Measurements from ENCODE around the gene COPG1. TPM values are rescaled to one million over a fixed set of nuclear protein-coding genes. Genes with fewer than 3 reads are reported as not detected.

Gene COPG1
- total RNA-seq (100 to 1,000 TPM in 5 of 7 donors, 10 to 100 TPM in 2; 90.8 to 134 (median 116) TPM), polyA plus RNA-seq (10 to 100 TPM; 47.8 to 52.3 (median 49.8) TPM)
- long read RNA-seq, donor 1, partial matches to known transcripts = 0 of 11 reads
- long read RNA-seq, donor 1, other reads (novel, unspliced or antisense) = 5 of 11 reads
- long read RNA-seq, donor 2, partial matches to known transcripts = 40 of 43 reads
- long read RNA-seq, donor 2, other reads (novel, unspliced or antisense) = 0 of 43 reads

DNA sequence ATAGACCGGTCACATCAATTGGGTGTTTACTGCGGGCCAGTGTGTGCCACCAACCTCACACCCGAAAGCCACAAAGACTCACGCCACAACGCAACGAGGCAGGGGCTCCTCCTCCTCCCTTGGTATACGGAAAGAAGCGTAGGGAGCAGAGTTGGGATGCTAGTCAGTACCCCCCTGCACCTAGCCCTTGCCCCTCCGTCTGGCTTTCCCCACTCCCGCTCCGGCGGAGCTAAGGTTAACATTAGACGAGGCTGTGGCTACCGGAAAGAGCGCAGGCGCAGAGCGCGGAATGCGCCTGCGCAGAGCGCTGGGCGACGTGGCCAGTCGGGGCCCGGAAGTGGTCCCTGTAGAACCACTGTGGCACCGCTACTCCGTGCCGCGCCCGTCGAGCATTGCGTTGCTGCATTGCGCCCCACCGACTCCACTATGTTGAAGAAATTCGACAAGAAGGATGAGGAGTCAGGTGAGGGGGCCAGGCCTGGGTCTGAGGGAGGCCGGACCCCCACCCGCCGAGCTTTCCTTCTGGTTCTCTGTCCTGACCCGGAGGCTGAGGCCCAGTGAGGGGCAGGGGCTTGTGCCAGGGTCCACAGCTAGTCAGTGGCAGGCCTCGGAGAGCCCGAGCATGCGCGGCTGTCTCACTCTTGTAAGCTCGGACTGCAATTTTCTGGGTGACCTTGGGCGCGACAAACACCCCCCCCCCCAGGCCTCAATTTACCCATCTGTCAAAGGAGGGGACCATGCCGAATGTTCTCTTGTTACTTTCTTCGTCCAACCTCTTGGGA, at the start of gene COPG1:
Gene COPG1 (plus strand): TSS at position 323 of the 782 bp plus-strand sequence. CDS start 104 bp downstream, at position 427.
- TF ChIP-seq CTCF (IDR thresholded peaks at IDR 0.05 in 8 of 11, conservative IDR thresholded peaks at IDR 0.05 in 3 of 11) (peak in 2 of 11 experiments; percentile 9 to 27), POLR2AphosphoS5 (IDR thresholded peaks at IDR 0.05) (peak; percentile 99), POLR2A (IDR thresholded peaks at IDR 0.05) (peak; percentile 10 to 90 (median 71))
- Histone ChIP-seq H3K36me3 (peaks cover 2 to 38% (median 31%) of the 10 kb centered on the region in 6 donors), H3K4me3 (peak within 1 kb of the TSS; percentile 81 to 98 (median 90)), H3K4me1 (peaks cover 10 to 76% (median 51%) of the 10 kb centered on the region in 6 donors), H3K27ac (peak within 1 kb of the TSS; percentile 84 to 94 (median 89)), H3K9me3 (no peaks in the 10 kb centered on the region), H3K27me3 (replicated peaks in 1 of 7) (no peaks in the 10 kb centered on the region)
- whole genome bisulfite sequencing, 5 donors = 0 to 1% (median 1%) methylated on average over 10 to 48 of the region's 48 CpGs
- intact Hi-C loops (cut with DNase I; ENCODE audit: low total_unique reads) = loop anchor here (5.0 kb wide), 1 partner anchor 277 kb away; no protein-coding TSS in a partner anchor
- peak; percentile 95 for DNase-seq

GRCh38 chr3:129204473-129204872, 44.9 kb upstream of the COPG1 start:
- Histone ChIP-seq H3K9me3 (no peaks in the 10 kb centered on the region), H3K36me3 (no peaks in the 10 kb centered on the region), H3K27me3 (replicated peaks in 1 of 7) (peaks cover 0 to 70% (median 11%) of the 10 kb centered on the region in 7 donors), H3K4me3 (no peak overlapping the region), H3K4me1 (peaks cover 0 to 8% (median 3%) of the 10 kb centered on the region in 6 donors), H3K27ac (no peak overlapping the region)
- intact Hi-C loops (cut with DNase I; ENCODE audit: low total_unique reads) = no loop called here
- WGBS, 5 donors = 76 to 89% (median 83%) methylated on average over 2 of the region's 2 CpGs
- DNase-seq = no peak
- no peak for TF ChIP-seq POLR2A (IDR thresholded peaks at IDR 0.05)
- TF ChIP-seq POLR2AphosphoS5 (IDR thresholded peaks at IDR 0.05) = no peak
- no peak for TF ChIP-seq CTCF (IDR thresholded peaks at IDR 0.05 in 8 of 11, conservative IDR thresholded peaks at IDR 0.05 in 3 of 11)

- Histone ChIP-seq H3K9me3 (no peaks in the 10 kb centered on the region), H3K4me1 (no peaks in the 10 kb centered on the region), H3K4me3 (no peak overlapping the region), H3K27me3 (replicated peaks in 1 of 7) (peaks cover 0 to 77% (median 11%) of the 10 kb centered on the region in 7 donors), H3K27ac (no peak overlapping the region), H3K36me3 (no peaks in the 10 kb centered on the region)
- intact Hi-C loops (cut with DNase I; ENCODE audit: low total_unique reads) = no loop called here
- no peak for DNase-seq
- 82 to 91% (median 90%) methylated on average over 8 of the region's 8 CpGs for WGBS, 5 donors
- TF ChIP-seq CTCF (IDR thresholded peaks at IDR 0.05 in 8 of 11, conservative IDR thresholded peaks at IDR 0.05 in 3 of 11) = no peak
- TF ChIP-seq POLR2AphosphoS5 (IDR thresholded peaks at IDR 0.05) = no peak
- TF ChIP-seq POLR2A (IDR thresholded peaks at IDR 0.05) = no peak
Observed at GRCh38 chr3:129205109-129205832, 44.1 kb upstream of the COPG1 start.
